ENCODE measurements around the gene PTPRT.

Gene PTPRT

GRCh38 chr20:42441864-42442331 is 747.8 kb downstream of the PTPRT start:
- no peak for DNase-seq

GRCh38 chr20:42441196-42441863 is 748.4 kb downstream of the PTPRT start:
- DNase-seq: no peak

GRCh38 chr20:42435230-42435629 is 754.5 kb downstream of the PTPRT start:
- no peak for DNase-seq

- no peak for DNase-seq
Observed at GRCh38 chr20:42432496-42433334, 757.0 kb downstream of the PTPRT start.

GRCh38 chr20:42430598-42430997 is 759.1 kb downstream of the PTPRT start:
- DNase-seq: no peak

GRCh38 chr20:42429761-42430458 is 759.8 kb downstream of the PTPRT start:
- DNase-seq: no peak

GRCh38 chr20:42419814-42420532 is 769.7 kb downstream of the PTPRT start:
- DNase-seq: no peak

GRCh38 chr20:42406826-42407225 is 782.9 kb downstream of the PTPRT start:
- no peak for DNase-seq

- DNase-seq: no peak
Observed at GRCh38 chr20:42402455-42402854, 787.3 kb downstream of the PTPRT start.

GRCh38 chr20:42401613-42402012 is 788.1 kb downstream of the PTPRT start:
- no peak for DNase-seq

- DNase-seq: no peak
Observed at GRCh38 chr20:42399802-42400201, 789.9 kb downstream of the PTPRT start.

GRCh38 chr20:42392442-42392841 is 797.3 kb downstream of the PTPRT start:
- DNase-seq: no peak

GRCh38 chr20:42391807-42392206 is 797.9 kb downstream of the PTPRT start:
- DNase-seq: no peak

- no peak for DNase-seq
Observed at GRCh38 chr20:42380287-42380686, 809.4 kb downstream of the PTPRT start.

GRCh38 chr20:42379385-42379784 is 810.3 kb downstream of the PTPRT start:
- no peak for DNase-seq

- DNase-seq: no peak
Observed at GRCh38 chr20:42378826-42379225, 810.9 kb downstream of the PTPRT start.

GRCh38 chr20:42376131-42376530 is 813.6 kb downstream of the PTPRT start:
- no peak for DNase-seq

- no peak for DNase-seq
Observed at GRCh38 chr20:42373049-42373448, 816.7 kb downstream of the PTPRT start.

- DNase-seq: no peak
Observed at GRCh38 chr20:42370075-42370474, 819.6 kb downstream of the PTPRT start.

GRCh38 chr20:42368910-42369309 is 820.8 kb downstream of the PTPRT start:
- DNase-seq: no peak

GRCh38 chr20:42366626-42367025 is 823.1 kb downstream of the PTPRT start:
- DNase-seq: no peak

GRCh38 chr20:42364446-42364845 is 825.3 kb downstream of the PTPRT start:
- DNase-seq: no peak
